Measurements from ENCODE around the gene SAMD1.

SAMD1 gene

GRCh38 chr19:14107581-14108461 lies 17.3 kb upstream of the SAMD1 start:
- H3K27ac ChIP-seq: no peak overlapping the region
- TF ChIP-seq ZFX (IDR thresholded peaks at IDR 0.05; ENCODE audit: borderline replicate concordance): no peak
- TF ChIP-seq CTCF (IDR thresholded peaks at IDR 0.05): no peak

- no peak overlapping the region for H3K27ac ChIP-seq
- TF ChIP-seq ZFX (IDR thresholded peaks at IDR 0.05; ENCODE audit: borderline replicate concordance) (no peak), CTCF (IDR thresholded peaks at IDR 0.05) (no peak)
Observed at GRCh38 chr19:14106840-14107239, 16.3 kb upstream of the SAMD1 start.

DNA sequence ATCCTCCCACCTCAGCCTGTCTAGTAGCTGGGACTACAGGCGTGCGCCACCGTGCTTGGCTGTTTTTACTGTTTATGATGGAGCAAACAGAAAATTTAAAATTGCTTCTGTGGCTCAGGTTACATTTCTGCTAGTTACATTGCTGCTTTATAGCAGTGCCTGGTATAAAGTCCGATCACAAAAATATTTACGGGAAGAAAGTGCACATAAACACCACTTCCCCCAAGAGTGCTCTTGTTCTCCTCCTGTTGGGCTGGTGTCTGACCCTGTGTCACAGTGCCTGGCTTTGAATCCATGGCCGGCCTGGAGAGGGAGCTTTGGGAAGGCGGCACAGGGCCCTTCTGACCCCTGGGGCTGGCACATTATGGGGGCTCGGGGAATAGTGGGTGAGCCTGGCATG lies 15.1 kb upstream of the SAMD1 start:
- TF ChIP-seq ZFX (IDR thresholded peaks at IDR 0.05; ENCODE audit: borderline replicate concordance): no peak
- no peak for TF ChIP-seq CTCF (IDR thresholded peaks at IDR 0.05)
- no peak overlapping the region for H3K27ac ChIP-seq

GRCh38 chr19:14103310-14103709 lies 12.8 kb upstream of the SAMD1 start:
- TF ChIP-seq CTCF (IDR thresholded peaks at IDR 0.05): no peak
- TF ChIP-seq ZFX (IDR thresholded peaks at IDR 0.05; ENCODE audit: borderline replicate concordance): no peak
- no peak overlapping the region for H3K27ac ChIP-seq

DNA sequence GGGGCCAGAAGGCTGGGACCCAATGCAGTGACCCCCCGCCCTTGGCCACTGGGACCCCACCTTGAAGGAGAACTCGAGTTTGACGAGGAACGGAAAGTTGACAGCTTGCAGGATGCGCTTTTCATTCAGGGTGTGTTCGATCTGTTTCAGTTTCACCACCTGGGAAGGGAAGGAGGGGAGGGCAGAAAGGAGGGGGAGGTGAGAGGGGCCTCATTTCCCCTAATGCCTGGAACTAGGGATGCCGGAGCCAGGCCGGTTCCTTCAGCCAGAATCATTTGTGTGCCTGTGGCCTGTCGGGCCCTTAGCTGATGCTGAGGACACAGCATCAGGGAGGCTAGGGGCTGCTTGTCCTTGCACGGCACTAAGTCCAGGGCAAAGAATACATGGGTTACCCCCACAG lies 12.2 kb upstream of the SAMD1 start:
- TF ChIP-seq CTCF (IDR thresholded peaks at IDR 0.05) (no peak), ZFX (IDR thresholded peaks at IDR 0.05; ENCODE audit: borderline replicate concordance) (no peak)
- H3K27ac ChIP-seq: no peak overlapping the region

- no peak for TF ChIP-seq ZFX (IDR thresholded peaks at IDR 0.05; ENCODE audit: borderline replicate concordance)
- no peak for TF ChIP-seq CTCF (IDR thresholded peaks at IDR 0.05)
- no peak overlapping the region for H3K27ac ChIP-seq
Observed at GRCh38 chr19:14102102-14102696, 11.6 kb upstream of the SAMD1 start.

GRCh38 chr19:14101003-14101545 lies 10.5 kb upstream of the SAMD1 start:
- H3K27ac ChIP-seq: no peak overlapping the region
- TF ChIP-seq ZFX (IDR thresholded peaks at IDR 0.05; ENCODE audit: borderline replicate concordance) (no peak), CTCF (IDR thresholded peaks at IDR 0.05) (no peak)
